Body of pancreas (tissue), 4 donors: ENCODE measurements around the gene DST. TPM values are rescaled to one million over a fixed set of nuclear protein-coding genes. Genes with fewer than 3 reads are reported as not detected.
A peak's percentile ranks its signal among the peaks of the same experiment; 100 is the strongest.

Experiments used
- ATAC-seq: fragments of 150-250 bp; one replicate; pipeline ENCODE4 v1.9.1; 2016
- DNase-seq, 4 donors: peaks; one replicate each; pipeline ENCODE4 v3.0.0-alpha.2; 2019
- H3K27ac ChIP-seq, 4 donors: fragments of 200-600 bp; sonication (generic); 1 replicate in 3 of 4; 2 replicates in 1 of 4; pipeline versions ENCODE4 v1.5.1 to v1.6.1; 2016 to 2019; ENCODE audit warnings: mild to moderate bottlenecking in 1 of 4, mixed read lengths in 1 of 4, moderate library complexity in 1 of 4
- H3K27me3 ChIP-seq, 2 donors: fragments of 200-600 bp; sonication (generic); one replicate each; pipeline ENCODE4 v1.6.0; 2016; ENCODE audit warnings: mild to moderate bottlenecking in 1 of 2
- H3K36me3 ChIP-seq, 2 donors: fragments of 200-600 bp; sonication (generic); replicated peaks in 1 of 2; 2 replicates each; pipeline ENCODE4 v1.5.1; 2016; ENCODE audit warnings: low read depth in 2 of 2; ENCODE audit not compliant: insufficient read depth in 1 of 2
- H3K4me1 ChIP-seq: fragments of 200-600 bp; sonication (generic); one replicate; pipeline ENCODE4 v1.6.0; 2016
- H3K4me3 ChIP-seq, 2 donors: fragments of 200-600 bp; sonication (generic); 1 replicate in 1 of 2; 2 replicates in 1 of 2; pipeline ENCODE4 v1.5.1; 2016 to 2019
- H3K9me3 ChIP-seq, 3 donors: fragments of 200-600 bp; sonication (generic); 1 replicate in 2 of 3; 2 replicates in 1 of 3; pipeline ENCODE4 v1.5.1; 2016
- POLR2A ChIP-seq, 3 donors: fragments of 450-650 bp; IDR thresholded peaks; one replicate each; pipeline ENCODE4 v1.6.1; 2016; ENCODE audit warnings: antibody characterized with exemption in 3 of 3, mild to moderate bottlenecking in 2 of 3
- WGBS, 2 donors: methylation state at CpG; one replicate each; pipeline ENCODE4 v1.1.5; 2017; 5-methylcytosine and 5-hydroxymethylcytosine counted together
- intact Hi-C: fragments of 100-400 bp; cut with DNase I; formaldehyde crosslinking; loops from one replicate; pipeline ENCODE4 v1.15.1; 2023
- total RNA-seq, 2 donors: library from RNA; depleted of rRNA; stranded (reverse); fragments of >200 nt; gene quantifications; one replicate each; pipeline ENCODE4 v1.1.0, GENCODE V29; 2016
- TF ChIP-seq, protein P1 (sequence below), 7 experiments: fragments of 450-650 bp in 4 of 7; fragments of 200-600 bp in 3 of 7; sonication (generic) in 3 of 7; IDR thresholded peaks; one replicate each; pipeline ENCODE4 v1.5.1; 2016 to 2019; ENCODE audit warnings: antibody characterized with exemption in 7 of 7

DST gene
- total RNA-seq, 2 donors from 2014 or later = 105 to 117 TPM

DNA sequence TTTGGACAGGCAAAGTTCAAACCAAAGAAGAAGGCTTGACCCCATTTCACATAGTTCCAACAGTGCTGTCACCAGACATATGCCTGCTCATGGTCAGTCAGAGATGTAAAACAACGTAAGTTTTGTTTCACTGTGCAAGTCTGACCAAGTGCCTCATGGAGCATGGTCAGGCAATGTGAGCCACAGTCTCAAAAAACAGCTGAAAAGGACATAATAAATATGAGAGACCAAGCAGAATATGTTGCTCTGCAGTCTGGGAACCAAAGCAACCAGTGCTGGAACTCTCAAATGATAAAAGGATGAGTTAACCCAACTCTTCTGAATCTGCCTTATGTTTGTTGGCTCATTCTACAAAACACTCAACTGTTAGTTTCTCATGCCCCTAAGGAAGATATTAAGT lies 39.9 kb upstream of the DST start:
- intact Hi-C loops = no loop called here
- TF ChIP-seq, protein P1, sequence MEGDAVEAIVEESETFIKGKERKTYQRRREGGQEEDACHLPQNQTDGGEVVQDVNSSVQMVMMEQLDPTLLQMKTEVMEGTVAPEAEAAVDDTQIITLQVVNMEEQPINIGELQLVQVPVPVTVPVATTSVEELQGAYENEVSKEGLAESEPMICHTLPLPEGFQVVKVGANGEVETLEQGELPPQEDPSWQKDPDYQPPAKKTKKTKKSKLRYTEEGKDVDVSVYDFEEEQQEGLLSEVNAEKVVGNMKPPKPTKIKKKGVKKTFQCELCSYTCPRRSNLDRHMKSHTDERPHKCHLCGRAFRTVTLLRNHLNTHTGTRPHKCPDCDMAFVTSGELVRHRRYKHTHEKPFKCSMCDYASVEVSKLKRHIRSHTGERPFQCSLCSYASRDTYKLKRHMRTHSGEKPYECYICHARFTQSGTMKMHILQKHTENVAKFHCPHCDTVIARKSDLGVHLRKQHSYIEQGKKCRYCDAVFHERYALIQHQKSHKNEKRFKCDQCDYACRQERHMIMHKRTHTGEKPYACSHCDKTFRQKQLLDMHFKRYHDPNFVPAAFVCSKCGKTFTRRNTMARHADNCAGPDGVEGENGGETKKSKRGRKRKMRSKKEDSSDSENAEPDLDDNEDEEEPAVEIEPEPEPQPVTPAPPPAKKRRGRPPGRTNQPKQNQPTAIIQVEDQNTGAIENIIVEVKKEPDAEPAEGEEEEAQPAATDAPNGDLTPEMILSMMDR (IDR thresholded peaks at IDR 0.05) = no peak
- TF ChIP-seq POLR2A (IDR thresholded peaks at IDR 0.05) = no peak
- no peak for DNase-seq
- Histone ChIP-seq H3K36me3 (no peaks in the 10 kb centered on the region), H3K4me1 (no peaks in the 10 kb centered on the region), H3K27ac (no peak overlapping the region), H3K4me3 (no peak overlapping the region), H3K27me3 (no peaks in the 10 kb centered on the region), H3K9me3 (no peaks in the 10 kb centered on the region)
- 59 to 70% methylated on average over 1 of the region's 1 CpG for WGBS, 2 donors
- no peak for ATAC-seq

DNA sequence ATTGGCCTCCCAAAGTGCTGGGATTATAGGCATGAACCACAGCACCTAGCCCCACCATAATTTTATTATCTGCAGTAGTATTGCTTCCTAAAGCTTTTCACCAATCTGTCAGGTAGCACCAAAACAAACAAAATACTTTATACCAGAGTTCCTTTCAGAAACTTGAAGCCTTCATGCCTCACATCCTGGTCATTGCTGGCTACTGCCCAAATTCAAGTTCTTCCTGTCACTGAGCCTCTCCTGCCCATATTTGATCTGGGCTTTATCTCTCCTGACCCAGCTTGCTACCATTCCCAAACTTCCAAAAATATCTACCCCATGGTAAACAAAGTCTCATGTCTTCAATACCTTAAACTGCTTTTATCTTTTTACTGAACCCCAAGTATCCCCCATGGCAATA lies 34.9 kb upstream of the DST start:
- no peak for DNase-seq
- no peaks in the 10 kb centered on the region for H3K27me3 ChIP-seq
- no peak for TF ChIP-seq POLR2A (IDR thresholded peaks at IDR 0.05)
- TF ChIP-seq, protein P1 (IDR thresholded peaks at IDR 0.05) = no peak
- H3K36me3 ChIP-seq = no peaks in the 10 kb centered on the region
- H3K27ac ChIP-seq = no peak overlapping the region
- no peak for ATAC-seq
- no peaks in the 10 kb centered on the region for H3K9me3 ChIP-seq
- intact Hi-C loops = no loop called here
- H3K4me3 ChIP-seq = no peak overlapping the region
- H3K4me1 ChIP-seq = no peaks in the 10 kb centered on the region

DNA sequence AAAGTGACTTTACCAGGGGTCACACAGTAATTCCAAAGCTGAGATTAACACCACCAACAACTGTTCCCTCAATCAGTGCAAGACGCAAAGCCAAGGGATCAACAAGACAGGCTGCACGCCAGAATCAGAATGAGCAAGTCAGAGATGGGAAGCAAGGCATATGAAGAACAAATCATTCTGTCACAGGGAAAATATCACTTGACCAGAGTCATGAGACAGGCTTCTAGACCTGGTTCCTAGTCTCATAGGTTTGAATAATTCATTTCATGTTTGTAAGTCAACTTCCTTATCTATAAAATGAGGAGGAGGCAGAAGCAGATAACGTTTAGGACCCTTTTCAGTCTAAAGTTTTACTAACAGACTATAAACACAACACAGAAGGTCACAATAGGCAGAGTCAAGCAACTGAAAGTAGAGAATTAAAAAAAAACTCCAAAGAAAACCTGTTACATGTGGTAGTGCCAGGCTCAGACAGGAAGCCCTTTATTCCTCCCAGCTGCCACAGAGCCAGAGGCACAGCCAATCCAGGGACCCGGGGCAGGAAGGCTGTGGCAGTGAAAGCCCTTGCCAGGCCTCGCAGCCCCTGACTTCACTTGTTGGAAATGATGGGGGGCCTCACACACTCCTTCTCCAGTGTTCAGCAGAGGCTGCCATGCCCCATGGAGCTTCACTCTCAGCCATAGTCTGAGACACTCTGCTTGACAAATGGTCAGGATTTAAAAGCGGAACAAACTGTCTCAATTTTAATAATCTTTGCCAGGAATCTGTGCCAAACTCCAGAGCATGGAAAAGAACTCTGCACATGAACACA lies 29.2 kb upstream of the DST start:
- H3K27ac ChIP-seq = peak overlapping the region in 3 of 4 donors; percentile 35 to 71 (median 51)
- H3K36me3 ChIP-seq = no peaks in the 10 kb centered on the region
- WGBS, 2 donors = 25 to 45% methylated on average over 6 of the region's 6 CpGs
- TF ChIP-seq POLR2A (IDR thresholded peaks at IDR 0.05) = no peak
- TF ChIP-seq, protein P1 (IDR thresholded peaks at IDR 0.05) = no peak
- intact Hi-C loops = no loop called here
- H3K9me3 ChIP-seq = no peaks in the 10 kb centered on the region
- no peaks in the 10 kb centered on the region for H3K27me3 ChIP-seq
- peak; percentile 35 for ATAC-seq
- peak in 3 of 4 donors; percentile 13 to 16 (median 13) for DNase-seq
- H3K4me1 ChIP-seq = no peaks in the 10 kb centered on the region
- no peak overlapping the region for H3K4me3 ChIP-seq

DNA sequence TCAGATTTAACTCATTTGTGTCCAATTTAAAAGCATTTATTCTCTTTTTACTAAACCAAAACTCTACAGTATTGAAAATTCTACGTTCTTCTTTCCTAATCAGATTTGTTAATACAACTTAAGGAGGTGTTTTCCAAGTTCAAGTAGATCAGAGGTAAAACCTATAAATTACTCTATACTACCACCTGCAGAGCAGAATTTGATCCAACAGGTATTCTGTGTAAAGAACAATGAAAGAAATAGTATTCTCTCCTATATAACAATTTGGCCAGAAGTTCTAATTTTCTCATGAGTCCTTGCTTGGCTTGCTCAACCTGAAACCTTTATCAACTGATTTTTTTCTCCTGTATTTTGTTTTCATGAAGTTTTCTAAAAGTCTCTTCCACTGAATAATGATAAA lies 28.5 kb upstream of the DST start:
- ATAC-seq = no peak
- no peaks in the 10 kb centered on the region for H3K4me1 ChIP-seq
- H3K27ac ChIP-seq = peak overlapping the region in 3 of 4 donors; percentile 35 to 71 (median 51)
- intact Hi-C loops = no loop called here
- TF ChIP-seq POLR2A (IDR thresholded peaks at IDR 0.05) = no peak
- TF ChIP-seq, protein P1 (IDR thresholded peaks at IDR 0.05) = no peak
- no peak overlapping the region for H3K4me3 ChIP-seq
- no peak for DNase-seq
- no peaks in the 10 kb centered on the region for H3K27me3 ChIP-seq
- WGBS, 2 donors = 55 to 65% methylated on average over 1 of the region's 1 CpG
- H3K9me3 ChIP-seq = no peaks in the 10 kb centered on the region
- no peaks in the 10 kb centered on the region for H3K36me3 ChIP-seq

DNA sequence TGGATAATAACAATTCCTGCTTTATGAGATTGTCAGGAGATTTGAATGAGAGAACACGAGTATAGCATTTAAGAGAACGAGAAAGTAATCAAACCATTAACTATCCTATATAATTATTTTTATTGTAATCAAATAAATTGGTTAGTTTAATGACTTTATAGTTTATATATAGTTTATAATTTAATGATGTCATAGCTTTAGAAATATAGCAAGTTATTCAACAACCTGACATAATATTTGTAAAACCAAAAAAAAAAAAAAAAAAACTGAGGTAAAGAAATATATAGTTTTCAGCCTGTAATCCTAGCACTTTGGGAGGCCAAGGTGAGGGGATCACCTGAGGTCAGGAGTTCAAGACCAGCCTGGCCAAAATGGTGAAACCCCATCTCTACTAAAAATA lies 26.4 kb upstream of the DST start:
- DNase-seq = no peak
- intact Hi-C loops = no loop called here
- no peak for ATAC-seq
- no peaks in the 10 kb centered on the region for H3K27me3 ChIP-seq
- H3K27ac ChIP-seq = no peak overlapping the region
- peaks cover 5% of the 10 kb centered on the region for H3K4me1 ChIP-seq
- H3K36me3 ChIP-seq = no peaks in the 10 kb centered on the region
- H3K4me3 ChIP-seq = no peak overlapping the region
- H3K9me3 ChIP-seq = no peaks in the 10 kb centered on the region
- 81 to 87% methylated on average over 2 of the region's 2 CpGs for WGBS, 2 donors
- TF ChIP-seq, protein P1 (IDR thresholded peaks at IDR 0.05) = no peak
- TF ChIP-seq POLR2A (IDR thresholded peaks at IDR 0.05) = no peak
